HepG2 (cell line): ENCODE measurements around the gene CAMTA1. TPM values are rescaled to one million over a fixed set of nuclear protein-coding genes. Genes with fewer than 3 reads are reported as not detected.
A peak's percentile ranks its signal among the peaks of the same experiment; 100 is the strongest.

Source experiments
- ATAC-seq: fragments of 200-7000 bp; cut with Tn5 transposase; 3 replicates; pipeline ENCODE4 v1.9.1; 2020; ENCODE audit warnings: mild to moderate bottlenecking, moderate library complexity
- BruUV-seq: library from RNA; stranded (reverse); fragments of 400-500 nt; replicated peaks from 2 replicates; lab custom pipeline; 2021; lab: Mats Ljungman, UMichigan
- CTCF ChIA-PET: fragments of 300-600 bp; formaldehyde crosslinking; extraction: SDS; loops from one replicate; lab custom pipeline; 2021; ENCODE audit warnings: low total read pairs, inconsistent platforms, low intra/inter-chr PET ratio; lab: Yijun Ruan, JAX
- POLR2A ChIA-PET: fragments of 350-600 bp; sonication (Branson Sonifier 250); formaldehyde crosslinking; loops from one replicate; lab custom pipeline; 2020; ENCODE audit warnings: antibody characterized with exemption, inconsistent platforms; lab: Yijun Ruan, JAX
- DNase-seq: peaks from one replicate; pipeline ENCODE4 v3.0.0-alpha.2; 2015; ENCODE audit warnings: low spot score
- FAIRE-seq: peaks from 3 replicates; lab custom pipeline; 2011; peaks lifted over from hg19 to GRCh38; lab: Jason Lieb, UNC
- H2AFZ ChIP-seq: one replicate; pipeline ENCODE4 v1.6.1; 2011; ENCODE audit warnings: low read length, inconsistent platforms
- H3K27ac ChIP-seq: fragments of 300-600 bp; 3 replicates; pipeline ENCODE4 v1.8.0; 2011; ENCODE audit warnings: mixed run types, mild to moderate bottlenecking, mixed read lengths, low read length, inconsistent platforms; ENCODE audit not compliant: insufficient read depth; ENCODE audit errors: extremely low read length
- H3K27me3 ChIP-seq, 2 experiments: fragments of 200-600 bp in 1 of 2; 2 replicates in 1 of 2; 3 replicates in 1 of 2; pipeline versions ENCODE4 v1.6.0 to v1.8.0; 2011; ENCODE audit warnings: low read length in 2 of 2, mild to moderate bottlenecking in 2 of 2, moderate library complexity in 2 of 2, inconsistent platforms in 1 of 2; ENCODE audit not compliant: insufficient read depth in 2 of 2, control insufficient read depth in 1 of 2
- H3K36me3 ChIP-seq, 2 experiments: fragments of 200-600 bp in 1 of 2; replicated peaks in 1 of 2; 2 replicates in 1 of 2; 3 replicates in 1 of 2; pipeline versions ENCODE4 v1.5.1 to v1.8.0; 2011; ENCODE audit warnings: low read length in 2 of 2, inconsistent platforms in 1 of 2; ENCODE audit not compliant: insufficient read depth in 2 of 2, control insufficient read depth in 1 of 2
- H3K4me1 ChIP-seq: 2 replicates; pipeline ENCODE4 v1.5.1; 2012; ENCODE audit warnings: low read length, inconsistent platforms; ENCODE audit not compliant: insufficient read depth
- H3K4me2 ChIP-seq: 2 replicates; pipeline ENCODE4 v1.6.0; 2011; ENCODE audit warnings: low read depth, low read length, inconsistent platforms
- H3K4me3 ChIP-seq, 3 experiments: fragments of 200-600 bp in 1 of 3; sonication (generic), shearing (Covaris generic) in 1 of 3; replicated peaks in 1 of 3; 2 replicates each; pipeline ENCODE4 v1.5.1; 2011 to 2016; ENCODE audit warnings: low read length in 3 of 3, inconsistent platforms in 2 of 3, low read depth in 2 of 3, mild to moderate bottlenecking in 2 of 3, control low read depth in 1 of 3, mixed read lengths in 1 of 3; ENCODE audit not compliant: insufficient read depth in 1 of 3
- H3K79me2 ChIP-seq: one replicate; pipeline ENCODE4 v1.6.1; 2011; ENCODE audit warnings: low read length, inconsistent platforms; ENCODE audit not compliant: insufficient read depth
- H3K9ac ChIP-seq: 2 replicates; pipeline ENCODE4 v1.6.0; 2011; ENCODE audit warnings: mild to moderate bottlenecking, low read depth, low read length, inconsistent platforms; ENCODE audit not compliant: insufficient read depth
- H3K9me3 ChIP-seq: 2 replicates; pipeline ENCODE4 v1.5.1; 2012; ENCODE audit warnings: mild to moderate bottlenecking, low read length
- H4K20me1 ChIP-seq: 2 replicates; pipeline ENCODE4 v1.6.0; 2011; ENCODE audit warnings: inconsistent platforms, mild to moderate bottlenecking, low read length, moderate library complexity; ENCODE audit not compliant: insufficient read depth
- ZBED4 ChIP-seq: sonication (generic); formaldehyde crosslinking; IDR thresholded peaks from 2 replicates; pipeline ENCODE4 v1.4.0; 2020; ENCODE audit warnings: missing genetic modification reagents, borderline replicate concordance
- ZBTB40 ChIP-seq, 2 experiments: fragments of 450-650 bp in 1 of 2; sonication (generic) in 1 of 2; formaldehyde crosslinking in 1 of 2; IDR thresholded peaks; 2 replicates each; pipeline versions ENCODE4 v1.6.1 to v1.8.0; 2016 to 2022; ENCODE audit warnings: antibody characterized with exemption in 1 of 2, mild to moderate bottlenecking in 1 of 2, missing genetic modification reagents in 1 of 2
- WGBS: methylation state at CpG from one replicate; pipeline ENCODE4 v1.1.6; 2017; ENCODE audit warnings: low lambda C conversion rate; 5-methylcytosine and 5-hydroxymethylcytosine counted together
- in situ Hi-C: cut with HindIII; loops from 2 replicates; pipeline ENCODE4 v1.10.0; 2017; ENCODE audit warnings: low pct_unique_long_range_greater_than_20kb; ENCODE audit not compliant: extremely low pct_ligation_motif_present
- intact Hi-C: fragments of 100-400 bp; cut with micrococcal nuclease; formaldehyde crosslinking; loops from one replicate; pipeline ENCODE4 v1.10.0; 2022; ENCODE audit not compliant: unreplicated experiment
- polyA plus RNA-seq, 8 experiments: library from polyadenylated mRNA; depleted of rRNA in 3 of 8; stranded (reverse) in 7 of 8; unstranded in 1 of 8; fragments of >200 nt; fragmentation: Illumina TruSeq in 4 of 8; extraction: Trizol in 4 of 8; gene quantifications; 2 replicates each; pipeline versions ENCODE4 v1.2.1 to v1.2.3, GENCODE V29; 2011 to 2016; ENCODE audit warnings: low read depth in 4 of 8, missing spikeins in 1 of 8, mixed read lengths in 1 of 8; ENCODE audit not compliant: insufficient read depth in 1 of 8
- total RNA-seq, 5 experiments: library from RNA; depleted of rRNA; stranded (reverse); fragments of >200 nt; fragmentation: Illumina TruSeq; extraction: Trizol; gene quantifications; 2 replicates each; pipeline ENCODE4 v1.2.3, GENCODE V29; 2016; ENCODE audit warnings: low read depth in 1 of 5

Gene CAMTA1
- total and polyA plus RNA-seq, 2 of the 13 experiments (the other 11 are each of a cell fraction or from before 2014, with no cell fraction given), result 25.0 to 36.4 TPM

GRCh38 chr1:7259955-7260354, 474.7 kb downstream of the CAMTA1 start:
- CTCF ChIA-PET, result no interaction called here
- 31% methylated on average over 5 of the region's 5 CpGs for WGBS
- no peaks in the 10 kb centered on the region for H3K36me3 ChIP-seq
- no peak overlapping the region for H2AFZ ChIP-seq
- H3K4me1 ChIP-seq, result no peaks in the 10 kb centered on the region
- intact Hi-C loops, result no loop called here
- no peaks in the 10 kb centered on the region for H3K9me3 ChIP-seq
- peaks cover 0 to 10% of the 10 kb centered on the region in 2 experiments; a peak in 3 of 5 replicates for H3K27me3 ChIP-seq
- TF ChIP-seq ZBED4 (CRISPR knock-in tag), result no peak
- TF ChIP-seq ZBTB40 (IDR thresholded peaks at IDR 0.05), result no peak
- peak; percentile 43; the same call in 1 of the 2 replicates for TF ChIP-seq ZBTB40 (CRISPR knock-in tag; IDR thresholded peaks at IDR 0.05)
- TF ChIP-seq, all 625 proteins: peak for 1
- no peak for DNase-seq
- no peak overlapping the region for H3K9ac ChIP-seq
- H3K79me2 ChIP-seq, result no peaks in the 10 kb centered on the region
- no peaks in the 10 kb centered on the region for H4K20me1 ChIP-seq
- POLR2A ChIA-PET, result no interaction called here
- no peak overlapping the region for H3K4me3 ChIP-seq
- no peak for FAIRE-seq
- no peak for ATAC-seq
- in situ Hi-C loops, result no loop called here
- H3K4me2 ChIP-seq, result no peak overlapping the region
- BruUV-seq, result no TSS peak
- no peak overlapping the region for H3K27ac ChIP-seq
